Type B pancreatic cell (in vitro differentiated cells): Measurements from ENCODE around the gene TWNK. TPM values are rescaled to one million over a fixed set of nuclear protein-coding genes. Genes with fewer than 3 reads are reported as not detected.
"Not testable (repeated sequence)": the region's sequence is repeated elsewhere in the genome, so short reads cannot be mapped to it uniquely, and the experiment has no call there.

ENCODE experiments used
- DNase-seq: peaks from one replicate; pipeline ENCODE4 v3.0.0; 2021; ENCODE audit warnings: mixed read lengths; ENCODE audit not compliant: unreplicated experiment; ENCODE audit errors: extremely low spot score
- H3K27ac Mint-ChIP-seq: 2 replicates; pipeline ENCODE4 v1.8.0; 2021; ENCODE audit warnings: mild to moderate bottlenecking, mixed read lengths
- H3K27me3 Mint-ChIP-seq: 2 replicates; pipeline ENCODE4 v1.8.0; 2021; ENCODE audit warnings: mixed read lengths
- H3K36me3 Mint-ChIP-seq: 2 replicates; pipeline ENCODE4 v1.8.0; 2021; ENCODE audit warnings: mixed read lengths
- H3K4me1 Mint-ChIP-seq: one replicate; pipeline ENCODE4 v1.8.0; 2021; ENCODE audit warnings: mixed read lengths; ENCODE audit not compliant: unreplicated experiment
- H3K4me3 Mint-ChIP-seq: 2 replicates; pipeline ENCODE4 v1.8.0; 2021; ENCODE audit warnings: mild to moderate bottlenecking, mixed read lengths
- H3K9me3 Mint-ChIP-seq: 2 replicates; pipeline ENCODE4 v1.8.0; 2021; ENCODE audit warnings: mixed read lengths
- CTCF ChIP-seq: fragments of 200-600 bp; sonication (generic); conservative IDR thresholded peaks from 2 replicates; pipeline ENCODE4 v1.5.0; 2021; ENCODE audit warnings: antibody characterized with exemption, mild to moderate bottlenecking
- total RNA-seq: library from RNA; stranded (reverse); gene quantifications from 2 replicates; pipeline ENCODE4 v1.2.1, GENCODE V29; 2021; ENCODE audit warnings: low replicate concordance

TWNK gene
- total RNA-seq, 1 donor from 2014 or later, result 19.2 TPM

GRCh38 chr10:100970914-100971811, 16.2 kb upstream of the TWNK start:
- Mint-ChIP-seq H3K4me3 (peak overlapping the region; percentile 86), H3K36me3 (peaks cover 3% of the 10 kb centered on the region), H3K27me3 (no peaks in the 10 kb centered on the region), H3K9me3 (no peaks in the 10 kb centered on the region), H3K4me1 (peaks cover 44% of the 10 kb centered on the region), H3K27ac (peak overlapping the region; percentile 77)
- no peak for TF ChIP-seq CTCF
- peak; percentile 44 for DNase-seq

GRCh38 chr10:100972115-100972903, 15.0 kb upstream of the TWNK start:
- Mint-ChIP-seq H3K9me3 (no peaks in the 10 kb centered on the region), H3K27me3 (no peaks in the 10 kb centered on the region), H3K4me1 (peaks cover 50% of the 10 kb centered on the region), H3K27ac (no peak overlapping the region), H3K36me3 (peaks cover 6% of the 10 kb centered on the region), H3K4me3 (peak overlapping the region; percentile 86)
- peak; percentile 61 for DNase-seq
- no peak for TF ChIP-seq CTCF

GRCh38 chr10:100972904-100973535, 14.3 kb upstream of the TWNK start:
- Mint-ChIP-seq H3K4me3 (peak overlapping the region; percentile 51), H3K36me3 (peaks cover 6% of the 10 kb centered on the region), H3K27me3 (no peaks in the 10 kb centered on the region), H3K9me3 (no peaks in the 10 kb centered on the region), H3K4me1 (peaks cover 43% of the 10 kb centered on the region), H3K27ac (no peak overlapping the region)
- TF ChIP-seq CTCF, result no peak
- DNase-seq, result peak; percentile 54

- peak; percentile 13 for DNase-seq
- H3K4me1 Mint-ChIP-seq, result peaks cover 35% of the 10 kb centered on the region
- not testable (repeated sequence) for H3K36me3 Mint-ChIP-seq
These were observed 11.9 kb upstream of the TWNK start for GRCh38 chr10:100975397-100975796.

GRCh38 chr10:100976906-100977305, 10.4 kb upstream of the TWNK start:
- no peak for TF ChIP-seq CTCF
- Mint-ChIP-seq H3K4me3 (no peak overlapping the region), H3K4me1 (peaks cover 20% of the 10 kb centered on the region), H3K27ac (no peak overlapping the region), H3K36me3 (peaks cover 6% of the 10 kb centered on the region), H3K27me3 (no peaks in the 10 kb centered on the region), H3K9me3 (no peaks in the 10 kb centered on the region)
- DNase-seq, result peak; percentile 34

More at GRCh38 chr10:100975397-100975796, 11.9 kb upstream of the TWNK start:
- not testable (repeated sequence) for H3K27me3 Mint-ChIP-seq, H3K4me3 Mint-ChIP-seq, H3K9me3 Mint-ChIP-seq, H3K27ac Mint-ChIP-seq
